Cardiac fibroblast (primary cell): Measurements from ENCODE around the gene FER1L5.

Experiments used
- DNase-seq, 2 donors: peaks; one replicate each; pipeline versions ENCODE4 v3.0.0 to v3.0.0-alpha.2; 2010; ENCODE audit warnings: low read depth in 2 of 2
- H3K4me3 ChIP-seq, 2 donors: replicated peaks in 1 of 2; 1 replicate in 1 of 2; 2 replicates in 1 of 2; pipeline ENCODE4 v1.5.1; 2011; ENCODE audit warnings: low read depth in 2 of 2, low read length in 2 of 2, mild to moderate bottlenecking in 2 of 2, moderate library complexity in 1 of 2
- TF ChIP-seq, protein P1 (sequence below): IDR thresholded peaks from one replicate; pipeline ENCODE4 v1.5.1; 2011; ENCODE audit warnings: low read depth, mild to moderate bottlenecking, low read length, inconsistent platforms

Gene FER1L5

DNA sequence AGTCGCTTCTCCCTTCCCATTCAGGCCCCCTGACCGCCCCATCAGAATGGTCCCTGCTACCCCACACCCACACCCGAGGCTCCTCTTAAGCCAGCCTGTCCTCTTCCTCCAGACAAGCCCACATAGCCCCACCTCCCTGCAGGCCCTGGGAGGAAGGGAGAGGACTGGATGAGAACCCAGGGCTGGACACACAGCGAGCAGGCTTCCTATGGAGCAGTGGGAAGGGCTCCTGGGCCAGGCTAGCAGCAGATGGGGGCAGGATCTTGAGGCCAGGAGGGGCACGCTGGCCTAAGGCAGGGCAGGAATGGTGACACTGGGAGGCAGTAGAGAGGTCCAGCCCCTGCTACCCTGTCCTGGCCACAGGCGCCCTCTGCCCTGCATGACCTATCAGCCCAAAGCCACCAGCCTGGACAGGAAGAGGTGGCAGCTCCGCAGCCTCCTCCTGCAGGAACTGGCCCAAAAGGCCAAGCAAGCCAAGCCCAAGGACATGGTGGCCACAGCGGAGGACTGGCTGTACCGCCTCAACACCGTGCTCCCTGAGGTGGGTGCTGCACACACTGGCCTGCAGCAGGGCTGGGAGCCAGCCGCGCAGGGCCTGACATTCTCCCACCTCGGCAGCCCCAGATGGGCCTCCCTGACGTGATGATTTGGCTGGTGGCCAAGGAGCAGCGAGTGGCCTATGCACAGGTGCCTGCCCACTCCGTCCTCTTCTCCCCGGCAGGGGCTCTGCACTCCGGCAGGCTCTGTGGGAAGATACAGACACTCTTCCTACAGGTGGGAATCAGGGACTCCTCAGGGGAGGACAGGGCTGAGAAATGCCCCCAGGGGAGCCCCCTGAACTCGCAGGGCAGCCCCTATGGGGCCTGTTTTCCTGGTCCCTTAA lies 43.3 kb downstream of the FER1L5 start:
- TF ChIP-seq, protein P1, sequence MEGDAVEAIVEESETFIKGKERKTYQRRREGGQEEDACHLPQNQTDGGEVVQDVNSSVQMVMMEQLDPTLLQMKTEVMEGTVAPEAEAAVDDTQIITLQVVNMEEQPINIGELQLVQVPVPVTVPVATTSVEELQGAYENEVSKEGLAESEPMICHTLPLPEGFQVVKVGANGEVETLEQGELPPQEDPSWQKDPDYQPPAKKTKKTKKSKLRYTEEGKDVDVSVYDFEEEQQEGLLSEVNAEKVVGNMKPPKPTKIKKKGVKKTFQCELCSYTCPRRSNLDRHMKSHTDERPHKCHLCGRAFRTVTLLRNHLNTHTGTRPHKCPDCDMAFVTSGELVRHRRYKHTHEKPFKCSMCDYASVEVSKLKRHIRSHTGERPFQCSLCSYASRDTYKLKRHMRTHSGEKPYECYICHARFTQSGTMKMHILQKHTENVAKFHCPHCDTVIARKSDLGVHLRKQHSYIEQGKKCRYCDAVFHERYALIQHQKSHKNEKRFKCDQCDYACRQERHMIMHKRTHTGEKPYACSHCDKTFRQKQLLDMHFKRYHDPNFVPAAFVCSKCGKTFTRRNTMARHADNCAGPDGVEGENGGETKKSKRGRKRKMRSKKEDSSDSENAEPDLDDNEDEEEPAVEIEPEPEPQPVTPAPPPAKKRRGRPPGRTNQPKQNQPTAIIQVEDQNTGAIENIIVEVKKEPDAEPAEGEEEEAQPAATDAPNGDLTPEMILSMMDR: no peak
- peak in 1 of 2 donors; percentile 62 for DNase-seq
- no peak overlapping the region for H3K4me3 ChIP-seq

DNA sequence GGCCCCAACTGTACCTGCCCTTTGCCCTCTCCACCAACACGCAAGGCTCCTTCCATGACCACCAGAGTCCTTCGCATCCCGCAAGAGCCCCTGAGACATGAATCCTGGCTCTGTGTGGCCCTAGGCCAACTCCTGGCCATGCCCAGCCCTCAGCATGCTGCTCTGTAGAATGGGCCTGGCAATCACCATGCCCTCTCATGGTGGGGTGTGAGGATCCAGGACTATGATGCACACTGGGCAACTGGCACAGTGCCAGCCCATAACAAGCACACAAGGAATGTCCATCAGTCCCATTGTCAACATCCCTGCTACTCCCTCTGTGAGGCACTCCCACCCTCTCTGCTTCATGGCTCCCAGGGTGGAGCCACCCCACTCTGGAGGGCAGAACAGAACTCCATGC lies 44.7 kb downstream of the FER1L5 start:
- TF ChIP-seq, protein P1: no peak
- no peak overlapping the region for H3K4me3 ChIP-seq
- DNase-seq: no peak

DNA sequence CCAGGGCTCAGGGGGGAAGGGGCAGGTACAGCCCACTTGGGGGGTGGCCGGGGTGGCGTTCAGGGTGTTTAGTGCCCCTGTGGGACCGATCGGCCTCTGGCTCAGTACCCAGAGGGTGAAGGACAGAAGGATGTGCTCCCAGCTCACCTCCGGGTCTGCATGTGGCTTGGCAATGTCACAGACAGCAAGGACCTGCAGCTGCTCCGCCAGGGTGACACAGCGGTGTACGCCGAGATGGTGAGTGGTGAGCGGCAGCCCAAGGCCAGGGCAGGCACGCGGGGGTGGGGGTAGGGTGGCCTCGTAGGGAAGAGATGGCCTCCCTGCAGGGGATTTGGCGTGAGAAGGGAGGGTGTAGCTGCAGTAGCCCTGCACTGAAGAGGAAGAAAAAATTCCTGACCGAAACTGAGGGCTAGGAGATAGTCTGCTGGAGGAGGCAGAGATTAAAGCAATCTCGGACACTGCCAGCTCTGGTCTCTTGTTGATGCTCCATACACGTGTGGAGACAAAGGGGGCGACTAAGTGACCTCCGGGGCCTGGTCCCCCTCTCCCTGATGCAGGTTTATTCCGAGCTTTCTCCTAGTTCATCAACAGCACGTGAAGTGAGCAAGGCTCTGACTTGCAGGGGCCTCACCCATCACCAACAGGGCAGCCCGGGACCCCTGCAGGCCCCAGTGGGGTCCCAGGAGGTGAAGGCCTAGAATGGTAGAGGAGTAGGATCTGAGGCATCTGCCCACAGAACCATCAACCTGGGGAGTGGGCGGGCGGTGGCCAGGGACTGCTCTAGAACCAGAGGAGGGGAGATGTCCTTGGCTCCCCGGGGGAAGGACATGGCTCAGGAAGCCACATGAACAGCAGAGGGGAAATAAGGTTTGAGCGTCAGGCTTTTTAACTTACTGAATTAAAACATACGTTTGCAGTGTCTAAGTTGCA lies 45.4 kb downstream of the FER1L5 start:
- DNase-seq: no peak
- TF ChIP-seq, protein P1: no peak
- no peak overlapping the region for H3K4me3 ChIP-seq

DNA sequence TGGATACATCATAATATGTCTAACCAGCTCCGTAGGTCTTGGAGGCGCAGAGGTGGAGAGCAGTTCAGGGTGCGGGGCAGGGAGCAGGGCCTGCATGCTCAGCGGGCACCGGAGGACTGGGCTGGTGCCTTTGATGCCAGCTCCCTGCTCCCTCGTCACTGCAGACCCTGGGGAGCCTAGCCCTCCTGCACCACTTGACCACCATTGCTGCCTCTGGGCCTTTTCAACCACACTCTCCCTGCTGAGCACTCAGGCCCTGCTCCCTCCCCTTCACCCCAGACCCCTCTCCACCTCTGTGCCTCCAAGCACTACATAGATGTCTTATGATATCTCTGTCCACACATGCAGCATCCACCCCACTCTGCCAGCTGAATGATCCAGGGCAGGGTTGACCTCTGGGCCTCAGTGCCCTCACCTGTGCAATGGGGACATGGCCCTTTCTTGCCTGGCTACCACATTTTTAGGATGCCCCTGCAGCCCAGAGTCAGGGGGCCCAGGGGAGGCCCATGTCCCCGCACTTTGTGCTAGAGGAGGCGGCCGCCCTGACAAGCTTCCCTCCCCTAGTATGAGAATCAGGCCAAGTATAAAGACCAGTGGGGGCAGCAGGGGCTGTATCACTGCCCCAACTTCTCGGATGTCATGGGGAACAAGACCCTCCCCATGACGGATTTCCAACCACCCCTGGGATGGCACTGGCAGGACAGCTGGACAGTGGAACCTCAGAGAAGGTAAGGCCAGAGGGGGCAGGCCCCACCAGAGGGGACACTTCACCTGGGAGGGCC lies 46.3 kb downstream of the FER1L5 start:
- no peak for DNase-seq
- TF ChIP-seq, protein P1: no peak
- no peak overlapping the region for H3K4me3 ChIP-seq

DNA sequence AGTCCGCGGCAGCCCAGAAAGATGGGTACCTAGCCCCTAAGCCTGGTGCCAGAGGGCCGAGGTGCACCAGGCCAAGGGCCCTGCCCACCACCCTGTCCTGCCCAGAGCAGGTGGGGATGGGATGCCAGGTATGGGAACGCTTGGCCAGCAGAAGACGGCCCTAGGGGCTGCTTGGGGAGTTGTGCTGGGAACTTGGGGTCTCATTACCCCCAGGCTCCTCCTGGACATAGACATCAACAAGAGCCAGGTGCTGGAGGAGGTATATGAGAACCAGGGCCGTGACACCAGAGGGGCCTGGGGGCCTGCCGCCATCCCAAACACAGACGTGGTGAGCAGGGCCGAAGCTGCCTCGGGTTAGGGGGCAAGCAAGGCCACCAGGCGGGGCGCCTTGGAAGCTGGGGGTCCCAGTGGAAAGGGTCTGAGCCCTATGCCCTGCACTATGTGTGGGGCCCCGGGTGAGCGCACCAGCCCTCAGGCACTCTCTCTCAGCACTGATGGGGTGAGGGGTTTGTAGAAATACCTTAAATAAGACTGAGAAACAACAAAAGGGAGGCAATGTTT lies 46.9 kb downstream of the FER1L5 start:
- TF ChIP-seq, protein P1: no peak

More for the DNA sequence above, 46.9 kb downstream of the FER1L5 start:
- DNase-seq: no peak
- H3K4me3 ChIP-seq: no peak overlapping the region
